ENCODE results near the gene CNTNAP5. TPM values are rescaled to one million over a fixed set of nuclear protein-coding genes. Genes with fewer than 3 reads are reported as not detected.

CNTNAP5 gene
- total RNA-seq, 1 donor from 2014 or later = not detected

DNA sequence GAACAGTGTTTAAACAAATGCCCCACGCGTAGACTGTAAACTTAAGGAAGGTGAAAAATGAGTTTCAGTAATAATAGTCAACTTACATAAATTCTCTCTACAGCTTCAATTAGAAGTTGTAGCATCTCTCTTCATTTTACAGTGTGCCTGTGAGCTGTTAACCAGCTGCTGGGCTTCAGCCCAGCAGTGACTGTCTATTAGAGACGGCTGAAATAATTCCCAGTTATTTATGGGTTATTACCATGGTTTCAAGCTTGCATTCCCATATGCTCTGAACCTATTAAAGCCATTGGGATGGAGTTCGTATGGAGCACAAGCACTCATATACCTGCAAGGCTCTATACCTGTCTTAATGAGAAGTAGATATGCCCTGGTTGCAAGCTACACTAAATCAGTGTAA, 501.1 kb downstream of the CNTNAP5 start:
- Histone ChIP-seq H3K36me3 (no peaks in the 10 kb centered on the region), H3F3A (ENCODE audit: low read depth) (peaks cover under 1% of the 10 kb centered on the region), H4K20me1 (ENCODE audit: low read depth) (no peaks in the 10 kb centered on the region), H3K27me3 (no peaks in the 10 kb centered on the region), H3K4me3 (no peak overlapping the region), H3K4me1 (peaks cover 17% of the 10 kb centered on the region), H3K4me2 (no peak overlapping the region), H3K9me3 (ENCODE audit: low read depth) (no peaks in the 10 kb centered on the region), H3K9ac (no peak overlapping the region), H3K79me2 (ENCODE audit: low read depth) (no peaks in the 10 kb centered on the region), H3K27ac (no peak overlapping the region), H2AFZ (replicated peaks) (no peak overlapping the region)
- Mint-ChIP-seq H3K9me3 (no peaks in the 10 kb centered on the region), H3K27me3 (ENCODE audit: insufficient read depth, low read depth) (peaks cover 2% of the 10 kb centered on the region), H3K27ac (no peak overlapping the region), H3K4me3 (no peak overlapping the region), H3K4me1 (peaks cover 22% of the 10 kb centered on the region), H3K36me3 (no peaks in the 10 kb centered on the region)
- no peak for DNase-seq (ENCODE audit: low spot score)
- TF ChIP-seq EZH2 (IDR thresholded peaks at IDR 0.05) = no peak
- no peak for TF ChIP-seq EZH2phosphoT487 (IDR thresholded peaks at IDR 0.05)
- TF ChIP-seq, protein P1, sequence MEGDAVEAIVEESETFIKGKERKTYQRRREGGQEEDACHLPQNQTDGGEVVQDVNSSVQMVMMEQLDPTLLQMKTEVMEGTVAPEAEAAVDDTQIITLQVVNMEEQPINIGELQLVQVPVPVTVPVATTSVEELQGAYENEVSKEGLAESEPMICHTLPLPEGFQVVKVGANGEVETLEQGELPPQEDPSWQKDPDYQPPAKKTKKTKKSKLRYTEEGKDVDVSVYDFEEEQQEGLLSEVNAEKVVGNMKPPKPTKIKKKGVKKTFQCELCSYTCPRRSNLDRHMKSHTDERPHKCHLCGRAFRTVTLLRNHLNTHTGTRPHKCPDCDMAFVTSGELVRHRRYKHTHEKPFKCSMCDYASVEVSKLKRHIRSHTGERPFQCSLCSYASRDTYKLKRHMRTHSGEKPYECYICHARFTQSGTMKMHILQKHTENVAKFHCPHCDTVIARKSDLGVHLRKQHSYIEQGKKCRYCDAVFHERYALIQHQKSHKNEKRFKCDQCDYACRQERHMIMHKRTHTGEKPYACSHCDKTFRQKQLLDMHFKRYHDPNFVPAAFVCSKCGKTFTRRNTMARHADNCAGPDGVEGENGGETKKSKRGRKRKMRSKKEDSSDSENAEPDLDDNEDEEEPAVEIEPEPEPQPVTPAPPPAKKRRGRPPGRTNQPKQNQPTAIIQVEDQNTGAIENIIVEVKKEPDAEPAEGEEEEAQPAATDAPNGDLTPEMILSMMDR (IDR thresholded peaks at IDR 0.05) = no peak

- Histone ChIP-seq H3K27me3 (no peaks in the 10 kb centered on the region), H3K4me1 (peaks cover 7% of the 10 kb centered on the region), H4K20me1 (ENCODE audit: low read depth) (no peaks in the 10 kb centered on the region), H3K9ac (no peak overlapping the region), H3K4me3 (no peak overlapping the region), H3K36me3 (no peaks in the 10 kb centered on the region), H3K27ac (no peak overlapping the region), H3K9me3 (ENCODE audit: low read depth) (no peaks in the 10 kb centered on the region), H3K79me2 (ENCODE audit: low read depth) (no peaks in the 10 kb centered on the region), H3K4me2 (no peak overlapping the region), H2AFZ (replicated peaks) (no peak overlapping the region), H3F3A (ENCODE audit: low read depth) (no peaks in the 10 kb centered on the region)
- Mint-ChIP-seq H3K4me1 (peaks cover 12% of the 10 kb centered on the region), H3K36me3 (no peaks in the 10 kb centered on the region), H3K9me3 (no peaks in the 10 kb centered on the region), H3K4me3 (no peak overlapping the region), H3K27ac (no peak overlapping the region), H3K27me3 (ENCODE audit: insufficient read depth, low read depth) (peaks cover 6% of the 10 kb centered on the region)
- DNase-seq (ENCODE audit: low spot score) = no peak
- TF ChIP-seq EZH2phosphoT487 (IDR thresholded peaks at IDR 0.05) (no peak), EZH2 (IDR thresholded peaks at IDR 0.05) (no peak)
- TF ChIP-seq, protein P1 (IDR thresholded peaks at IDR 0.05) = peak; percentile 14
Observed at GRCh38 chr2:124530203-124530602, 505.1 kb downstream of the CNTNAP5 start.

- H3K27ac Mint-ChIP-seq = no peak overlapping the region
- Histone ChIP-seq H3K36me3 (no peaks in the 10 kb centered on the region), H4K20me1 (ENCODE audit: low read depth) (no peaks in the 10 kb centered on the region), H3K27me3 (no peaks in the 10 kb centered on the region), H3K9me3 (ENCODE audit: low read depth) (no peaks in the 10 kb centered on the region), H3K9ac (no peak overlapping the region), H3K4me1 (no peaks in the 10 kb centered on the region), H3K4me2 (no peak overlapping the region), H3F3A (ENCODE audit: low read depth) (no peaks in the 10 kb centered on the region), H2AFZ (replicated peaks) (no peak overlapping the region), H3K79me2 (ENCODE audit: low read depth) (no peaks in the 10 kb centered on the region), H3K4me3 (no peak overlapping the region), H3K27ac (no peak overlapping the region)
- H3K36me3 Mint-ChIP-seq = no peaks in the 10 kb centered on the region
- H3K27me3 Mint-ChIP-seq (ENCODE audit: insufficient read depth, low read depth) = peaks cover 6% of the 10 kb centered on the region
- H3K4me3 Mint-ChIP-seq = no peak overlapping the region
- H3K9me3 Mint-ChIP-seq = no peaks in the 10 kb centered on the region
- no peak for DNase-seq (ENCODE audit: low spot score)
- TF ChIP-seq EZH2 (IDR thresholded peaks at IDR 0.05) (no peak), EZH2phosphoT487 (IDR thresholded peaks at IDR 0.05) (no peak)
- peaks cover 2% of the 10 kb centered on the region for H3K4me1 Mint-ChIP-seq
Observed at GRCh38 chr2:124533226-124533954, 508.3 kb downstream of the CNTNAP5 start.

GRCh38 chr2:124534028-124534427, 508.9 kb downstream of the CNTNAP5 start:
- no peaks in the 10 kb centered on the region for H3F3A ChIP-seq (ENCODE audit: low read depth)
- H3K4me3 ChIP-seq = no peak overlapping the region
- Mint-ChIP-seq H3K27me3 (ENCODE audit: insufficient read depth, low read depth) (peaks cover 6% of the 10 kb centered on the region), H3K9me3 (no peaks in the 10 kb centered on the region), H3K36me3 (no peaks in the 10 kb centered on the region), H3K4me3 (no peak overlapping the region), H3K27ac (no peak overlapping the region), H3K4me1 (peaks cover 2% of the 10 kb centered on the region)
- H3K4me2 ChIP-seq = no peak overlapping the region
- no peaks in the 10 kb centered on the region for H4K20me1 ChIP-seq (ENCODE audit: low read depth)
- no peaks in the 10 kb centered on the region for H3K27me3 ChIP-seq
- no peak overlapping the region for H3K27ac ChIP-seq
- no peaks in the 10 kb centered on the region for H3K79me2 ChIP-seq (ENCODE audit: low read depth)
- no peak overlapping the region for H3K9ac ChIP-seq
- H2AFZ ChIP-seq (replicated peaks) = no peak overlapping the region
- no peak for DNase-seq (ENCODE audit: low spot score)
- no peaks in the 10 kb centered on the region for H3K36me3 ChIP-seq
- H3K4me1 ChIP-seq = no peaks in the 10 kb centered on the region
- no peak for TF ChIP-seq EZH2 (IDR thresholded peaks at IDR 0.05)
- TF ChIP-seq, protein P1 (IDR thresholded peaks at IDR 0.05) = no peak
- H3K9me3 ChIP-seq (ENCODE audit: low read depth) = no peaks in the 10 kb centered on the region
